Glutamatergic neuron (in vitro differentiated cells): ENCODE data around the gene NKX2-2. TPM values are rescaled to one million over a fixed set of nuclear protein-coding genes. Genes with fewer than 3 reads are reported as not detected.

Source experiments
- DNase-seq: peaks from one replicate; pipeline ENCODE4 v3.0.0; 2022
- H3K27ac Mint-ChIP-seq: one replicate; pipeline ENCODE4 v1.8.0; 2020; ENCODE audit warnings: mild to moderate bottlenecking, mixed read lengths, inconsistent platforms; ENCODE audit not compliant: unreplicated experiment
- H3K27me3 Mint-ChIP-seq: one replicate; pipeline ENCODE4 v1.8.0; 2020; ENCODE audit warnings: mild to moderate bottlenecking, moderate library complexity, mixed read lengths, inconsistent platforms; ENCODE audit not compliant: unreplicated experiment
- H3K36me3 Mint-ChIP-seq: one replicate; pipeline ENCODE4 v1.8.0; 2020; ENCODE audit warnings: mild to moderate bottlenecking, mixed read lengths, inconsistent platforms; ENCODE audit not compliant: unreplicated experiment
- H3K4me1 Mint-ChIP-seq: one replicate; pipeline ENCODE4 v1.8.0; 2020; ENCODE audit warnings: mild to moderate bottlenecking, low read depth, mixed read lengths, inconsistent platforms; ENCODE audit not compliant: unreplicated experiment
- H3K4me3 Mint-ChIP-seq: one replicate; pipeline ENCODE4 v1.8.0; 2020; ENCODE audit warnings: mild to moderate bottlenecking, mixed read lengths, inconsistent platforms; ENCODE audit not compliant: unreplicated experiment
- H3K9me3 Mint-ChIP-seq: one replicate; pipeline ENCODE4 v1.8.0; 2020; ENCODE audit warnings: mild to moderate bottlenecking, moderate library complexity, mixed read lengths, inconsistent platforms; ENCODE audit not compliant: unreplicated experiment
- CTCF ChIP-seq: fragments of 200-600 bp; sonication (generic); IDR thresholded peaks from one replicate; pipeline ENCODE4 v1.5.0; 2021; ENCODE audit not compliant: partially characterized antibody, unreplicated experiment
- total RNA-seq: library from RNA; stranded (reverse); fragmentation: NEBNext Ultra II Directional; extraction: Animal tissue kit (Norgen Biotek cat#: 25700); gene quantifications from one replicate; pipeline ENCODE4 v1.2.1, GENCODE V29; 2021; ENCODE audit not compliant: unreplicated experiment

The NKX2-2 gene
- total RNA-seq, 1 donor from 2014 or later: 1.2 TPM

GRCh38 chr20:21509079-21509596 lies 4.7 kb downstream of the NKX2-2 start:
- no peaks in the 10 kb centered on the region for H3K36me3 Mint-ChIP-seq
- H3K9me3 Mint-ChIP-seq: peaks cover 20% of the 10 kb centered on the region
- no peak for DNase-seq
- H3K27me3 Mint-ChIP-seq: peaks cover 42% of the 10 kb centered on the region
- peak overlapping the region; percentile 74 for H3K4me3 Mint-ChIP-seq
- H3K4me1 Mint-ChIP-seq: peaks cover 12% of the 10 kb centered on the region
- H3K27ac Mint-ChIP-seq: peak overlapping the region; percentile 33
- TF ChIP-seq CTCF: no peak

- peak; percentile 20 for DNase-seq
- TF ChIP-seq CTCF: no peak
- H3K4me3 Mint-ChIP-seq: peak overlapping the region; percentile 44
- H3K36me3 Mint-ChIP-seq: no peaks in the 10 kb centered on the region
- H3K27me3 Mint-ChIP-seq: peaks cover 43% of the 10 kb centered on the region
- no peak overlapping the region for H3K27ac Mint-ChIP-seq
- H3K4me1 Mint-ChIP-seq: peaks cover 12% of the 10 kb centered on the region
- peaks cover 21% of the 10 kb centered on the region for H3K9me3 Mint-ChIP-seq
Measured at GRCh38 chr20:21508230-21509078, 5.4 kb downstream of the NKX2-2 start.

GRCh38 chr20:21507400-21508229 lies 6.2 kb downstream of the NKX2-2 start:
- no peaks in the 10 kb centered on the region for H3K36me3 Mint-ChIP-seq
- peaks cover 40% of the 10 kb centered on the region for H3K27me3 Mint-ChIP-seq
- peaks cover 21% of the 10 kb centered on the region for H3K9me3 Mint-ChIP-seq
- TF ChIP-seq CTCF: no peak
- peaks cover 12% of the 10 kb centered on the region for H3K4me1 Mint-ChIP-seq
- H3K27ac Mint-ChIP-seq: no peak overlapping the region
- peak overlapping the region; percentile 44 for H3K4me3 Mint-ChIP-seq
- DNase-seq: no peak

GRCh38 chr20:21505810-21506530 lies 7.9 kb downstream of the NKX2-2 start:
- no peaks in the 10 kb centered on the region for H3K36me3 Mint-ChIP-seq
- H3K27me3 Mint-ChIP-seq: peaks cover 32% of the 10 kb centered on the region
- peak; percentile 85 for DNase-seq
- peaks cover 18% of the 10 kb centered on the region for H3K9me3 Mint-ChIP-seq
- H3K27ac Mint-ChIP-seq: no peak overlapping the region
- H3K4me3 Mint-ChIP-seq: no peak overlapping the region
- H3K4me1 Mint-ChIP-seq: peaks cover 8% of the 10 kb centered on the region
- TF ChIP-seq CTCF: peak; percentile 97
